ENCODE measurements around the gene PLCL1.
A peak's percentile ranks its signal among the peaks of the same experiment; 100 is the strongest.

DNA sequence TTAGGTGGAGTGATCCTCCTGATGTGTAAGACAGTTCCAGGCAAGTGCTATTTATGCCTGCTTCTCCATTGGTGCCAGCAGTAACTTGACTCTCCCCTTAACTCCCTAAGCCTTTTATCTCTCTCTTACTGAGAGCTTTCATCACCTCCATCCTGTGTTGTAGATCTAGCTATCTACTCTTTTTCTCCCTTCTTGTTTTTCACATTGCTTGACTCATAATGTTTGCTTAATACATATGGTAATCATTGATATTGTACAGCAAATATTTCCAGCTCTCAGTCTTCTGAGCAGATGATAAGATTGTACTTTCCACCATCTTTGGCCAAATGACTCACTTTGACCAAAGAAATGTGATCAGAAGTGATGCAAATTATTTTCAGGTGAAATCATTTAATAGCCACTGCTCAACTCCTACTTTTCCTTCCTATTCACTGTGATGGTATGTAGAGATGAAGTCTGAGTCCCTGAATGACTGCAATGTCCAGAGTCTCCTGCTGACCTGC lies 165.0 kb downstream of the PLCL1 start:
- TF ChIP-seq, protein P1, sequence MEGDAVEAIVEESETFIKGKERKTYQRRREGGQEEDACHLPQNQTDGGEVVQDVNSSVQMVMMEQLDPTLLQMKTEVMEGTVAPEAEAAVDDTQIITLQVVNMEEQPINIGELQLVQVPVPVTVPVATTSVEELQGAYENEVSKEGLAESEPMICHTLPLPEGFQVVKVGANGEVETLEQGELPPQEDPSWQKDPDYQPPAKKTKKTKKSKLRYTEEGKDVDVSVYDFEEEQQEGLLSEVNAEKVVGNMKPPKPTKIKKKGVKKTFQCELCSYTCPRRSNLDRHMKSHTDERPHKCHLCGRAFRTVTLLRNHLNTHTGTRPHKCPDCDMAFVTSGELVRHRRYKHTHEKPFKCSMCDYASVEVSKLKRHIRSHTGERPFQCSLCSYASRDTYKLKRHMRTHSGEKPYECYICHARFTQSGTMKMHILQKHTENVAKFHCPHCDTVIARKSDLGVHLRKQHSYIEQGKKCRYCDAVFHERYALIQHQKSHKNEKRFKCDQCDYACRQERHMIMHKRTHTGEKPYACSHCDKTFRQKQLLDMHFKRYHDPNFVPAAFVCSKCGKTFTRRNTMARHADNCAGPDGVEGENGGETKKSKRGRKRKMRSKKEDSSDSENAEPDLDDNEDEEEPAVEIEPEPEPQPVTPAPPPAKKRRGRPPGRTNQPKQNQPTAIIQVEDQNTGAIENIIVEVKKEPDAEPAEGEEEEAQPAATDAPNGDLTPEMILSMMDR (IDR thresholded peaks at IDR 0.05), result no peak
- TF ChIP-seq RFX5 (IDR thresholded peaks at IDR 0.05; ENCODE audit: low read length), result no peak
- peak; percentile 75; the same call in 1 of the 2 replicates for TF ChIP-seq YY1 (IDR thresholded peaks at IDR 0.05; ENCODE audit: low read depth)
- no peak for TF ChIP-seq SIN3A (IDR thresholded peaks at IDR 0.05; ENCODE audit: borderline replicate concordance, low read depth, low read length)
- TF ChIP-seq, protein P2, sequence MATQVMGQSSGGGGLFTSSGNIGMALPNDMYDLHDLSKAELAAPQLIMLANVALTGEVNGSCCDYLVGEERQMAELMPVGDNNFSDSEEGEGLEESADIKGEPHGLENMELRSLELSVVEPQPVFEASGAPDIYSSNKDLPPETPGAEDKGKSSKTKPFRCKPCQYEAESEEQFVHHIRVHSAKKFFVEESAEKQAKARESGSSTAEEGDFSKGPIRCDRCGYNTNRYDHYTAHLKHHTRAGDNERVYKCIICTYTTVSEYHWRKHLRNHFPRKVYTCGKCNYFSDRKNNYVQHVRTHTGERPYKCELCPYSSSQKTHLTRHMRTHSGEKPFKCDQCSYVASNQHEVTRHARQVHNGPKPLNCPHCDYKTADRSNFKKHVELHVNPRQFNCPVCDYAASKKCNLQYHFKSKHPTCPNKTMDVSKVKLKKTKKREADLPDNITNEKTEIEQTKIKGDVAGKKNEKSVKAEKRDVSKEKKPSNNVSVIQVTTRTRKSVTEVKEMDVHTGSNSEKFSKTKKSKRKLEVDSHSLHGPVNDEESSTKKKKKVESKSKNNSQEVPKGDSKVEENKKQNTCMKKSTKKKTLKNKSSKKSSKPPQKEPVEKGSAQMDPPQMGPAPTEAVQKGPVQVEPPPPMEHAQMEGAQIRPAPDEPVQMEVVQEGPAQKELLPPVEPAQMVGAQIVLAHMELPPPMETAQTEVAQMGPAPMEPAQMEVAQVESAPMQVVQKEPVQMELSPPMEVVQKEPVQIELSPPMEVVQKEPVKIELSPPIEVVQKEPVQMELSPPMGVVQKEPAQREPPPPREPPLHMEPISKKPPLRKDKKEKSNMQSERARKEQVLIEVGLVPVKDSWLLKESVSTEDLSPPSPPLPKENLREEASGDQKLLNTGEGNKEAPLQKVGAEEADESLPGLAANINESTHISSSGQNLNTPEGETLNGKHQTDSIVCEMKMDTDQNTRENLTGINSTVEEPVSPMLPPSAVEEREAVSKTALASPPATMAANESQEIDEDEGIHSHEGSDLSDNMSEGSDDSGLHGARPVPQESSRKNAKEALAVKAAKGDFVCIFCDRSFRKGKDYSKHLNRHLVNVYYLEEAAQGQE (IDR thresholded peaks at IDR 0.05; ENCODE audit: low read depth, low read length), result no peak
- TF ChIP-seq RAD21 (IDR thresholded peaks at IDR 0.05; ENCODE audit: low read length), result no peak
- no peak for TF ChIP-seq TAF1 (IDR thresholded peaks at IDR 0.05; ENCODE audit: borderline replicate concordance, low read depth, low read length)

All from SK-N-SH (cell line).